Measurements from ENCODE around the gene DDIT4L. TPM values are rescaled to one million over a fixed set of nuclear protein-coding genes. Genes with fewer than 3 reads are reported as not detected.

The DDIT4L gene
- total and polyA plus RNA-seq, 4 donors: 0.08 to 0.21 (median 0.13) TPM

DNA sequence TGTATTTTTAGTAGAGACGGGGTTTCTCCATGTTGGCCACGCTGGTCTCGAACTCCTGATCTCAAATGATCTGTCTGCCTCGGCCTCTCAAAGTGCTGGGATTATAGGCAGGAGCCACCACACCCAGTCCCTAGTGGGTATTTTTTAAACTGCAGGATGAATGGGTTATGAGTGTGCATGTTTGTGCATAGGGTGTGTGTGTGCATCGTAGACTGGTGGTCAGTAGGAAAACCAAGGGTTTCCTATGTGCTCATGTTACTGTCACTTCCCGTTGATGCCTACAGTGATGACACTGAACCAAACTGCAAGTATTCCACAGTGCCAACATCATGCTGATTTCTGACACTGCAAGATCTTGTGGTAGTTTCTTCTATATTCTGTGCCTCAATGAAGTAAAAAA lies 41.1 kb downstream of the DDIT4L start:
- no peak for DNase-seq (ENCODE audit: low spot score)
- no peak overlapping the region for H3K9ac ChIP-seq (ENCODE audit: low read depth in 1 of 2, low read length in 2 of 2)
- no peaks in the 10 kb centered on the region for H3K4me1 ChIP-seq (ENCODE audit: control insufficient read depth in 4 of 4, insufficient read depth in 4 of 4, low read length in 3 of 4)
- TF ChIP-seq, protein P1, sequence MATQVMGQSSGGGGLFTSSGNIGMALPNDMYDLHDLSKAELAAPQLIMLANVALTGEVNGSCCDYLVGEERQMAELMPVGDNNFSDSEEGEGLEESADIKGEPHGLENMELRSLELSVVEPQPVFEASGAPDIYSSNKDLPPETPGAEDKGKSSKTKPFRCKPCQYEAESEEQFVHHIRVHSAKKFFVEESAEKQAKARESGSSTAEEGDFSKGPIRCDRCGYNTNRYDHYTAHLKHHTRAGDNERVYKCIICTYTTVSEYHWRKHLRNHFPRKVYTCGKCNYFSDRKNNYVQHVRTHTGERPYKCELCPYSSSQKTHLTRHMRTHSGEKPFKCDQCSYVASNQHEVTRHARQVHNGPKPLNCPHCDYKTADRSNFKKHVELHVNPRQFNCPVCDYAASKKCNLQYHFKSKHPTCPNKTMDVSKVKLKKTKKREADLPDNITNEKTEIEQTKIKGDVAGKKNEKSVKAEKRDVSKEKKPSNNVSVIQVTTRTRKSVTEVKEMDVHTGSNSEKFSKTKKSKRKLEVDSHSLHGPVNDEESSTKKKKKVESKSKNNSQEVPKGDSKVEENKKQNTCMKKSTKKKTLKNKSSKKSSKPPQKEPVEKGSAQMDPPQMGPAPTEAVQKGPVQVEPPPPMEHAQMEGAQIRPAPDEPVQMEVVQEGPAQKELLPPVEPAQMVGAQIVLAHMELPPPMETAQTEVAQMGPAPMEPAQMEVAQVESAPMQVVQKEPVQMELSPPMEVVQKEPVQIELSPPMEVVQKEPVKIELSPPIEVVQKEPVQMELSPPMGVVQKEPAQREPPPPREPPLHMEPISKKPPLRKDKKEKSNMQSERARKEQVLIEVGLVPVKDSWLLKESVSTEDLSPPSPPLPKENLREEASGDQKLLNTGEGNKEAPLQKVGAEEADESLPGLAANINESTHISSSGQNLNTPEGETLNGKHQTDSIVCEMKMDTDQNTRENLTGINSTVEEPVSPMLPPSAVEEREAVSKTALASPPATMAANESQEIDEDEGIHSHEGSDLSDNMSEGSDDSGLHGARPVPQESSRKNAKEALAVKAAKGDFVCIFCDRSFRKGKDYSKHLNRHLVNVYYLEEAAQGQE (IDR thresholded peaks at IDR 0.05): no peak
- TF ChIP-seq FOXA2 (IDR thresholded peaks at IDR 0.05) (no peak), SP1 (IDR thresholded peaks at IDR 0.05) (no peak), HNF4A (conservative IDR thresholded peaks at IDR 0.05) (no peak), RXRA (IDR thresholded peaks at IDR 0.05) (no peak), NR2F2 (IDR thresholded peaks at IDR 0.05) (no peak), HNF4G (IDR thresholded peaks at IDR 0.05) (no peak)
- TF ChIP-seq, protein P2, sequence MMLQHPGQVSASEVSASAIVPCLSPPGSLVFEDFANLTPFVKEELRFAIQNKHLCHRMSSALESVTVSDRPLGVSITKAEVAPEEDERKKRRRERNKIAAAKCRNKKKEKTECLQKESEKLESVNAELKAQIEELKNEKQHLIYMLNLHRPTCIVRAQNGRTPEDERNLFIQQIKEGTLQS (IDR thresholded peaks at IDR 0.05): no peak
- TF ChIP-seq, protein P3, sequence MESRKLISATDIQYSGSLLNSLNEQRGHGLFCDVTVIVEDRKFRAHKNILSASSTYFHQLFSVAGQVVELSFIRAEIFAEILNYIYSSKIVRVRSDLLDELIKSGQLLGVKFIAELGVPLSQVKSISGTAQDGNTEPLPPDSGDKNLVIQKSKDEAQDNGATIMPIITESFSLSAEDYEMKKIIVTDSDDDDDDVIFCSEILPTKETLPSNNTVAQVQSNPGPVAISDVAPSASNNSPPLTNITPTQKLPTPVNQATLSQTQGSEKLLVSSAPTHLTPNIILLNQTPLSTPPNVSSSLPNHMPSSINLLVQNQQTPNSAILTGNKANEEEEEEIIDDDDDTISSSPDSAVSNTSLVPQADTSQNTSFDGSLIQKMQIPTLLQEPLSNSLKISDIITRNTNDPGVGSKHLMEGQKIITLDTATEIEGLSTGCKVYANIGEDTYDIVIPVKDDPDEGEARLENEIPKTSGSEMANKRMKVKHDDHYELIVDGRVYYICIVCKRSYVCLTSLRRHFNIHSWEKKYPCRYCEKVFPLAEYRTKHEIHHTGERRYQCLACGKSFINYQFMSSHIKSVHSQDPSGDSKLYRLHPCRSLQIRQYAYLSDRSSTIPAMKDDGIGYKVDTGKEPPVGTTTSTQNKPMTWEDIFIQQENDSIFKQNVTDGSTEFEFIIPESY (IDR thresholded peaks at IDR 0.05): no peak
- no peaks in the 10 kb centered on the region for H3K27me3 ChIP-seq (ENCODE audit: control insufficient read depth in 4 of 4, insufficient read depth in 4 of 4, low read length in 3 of 4)
- no peak overlapping the region for H3K27ac ChIP-seq (ENCODE audit: low read depth in 1 of 2, low read length in 2 of 2)
- H3K4me3 ChIP-seq (ENCODE audit: low read depth in 1 of 3, low read length in 3 of 3): no peak overlapping the region
- WGBS: 87% methylated on average over 6 of the region's 6 CpGs
- H3K36me3 ChIP-seq (ENCODE audit: control insufficient read depth in 4 of 4, insufficient read depth in 3 of 4, low read depth in 1 of 4, low read length in 3 of 4): no peaks in the 10 kb centered on the region
- no peaks in the 10 kb centered on the region for H3K9me3 ChIP-seq (ENCODE audit: control insufficient read depth in 4 of 4, low read length in 3 of 4)

DNA sequence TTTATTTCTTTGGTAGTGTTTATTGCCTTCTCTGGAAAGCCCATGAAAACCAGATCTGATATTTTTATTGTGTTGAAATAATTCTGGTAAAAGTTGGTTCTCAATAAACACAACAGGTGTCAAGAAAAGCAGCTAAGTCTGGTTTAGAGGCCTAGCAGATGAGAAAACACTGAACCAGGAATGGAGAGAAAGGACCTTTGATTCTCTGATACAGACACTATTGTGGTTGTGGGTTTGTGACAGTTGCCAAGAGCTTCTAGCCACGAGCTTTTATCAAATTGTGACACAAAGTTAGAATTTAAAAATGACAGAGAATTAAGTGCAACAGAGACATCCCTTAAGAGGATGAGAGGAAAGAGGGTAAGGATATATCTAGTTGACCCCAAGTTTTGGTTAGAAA lies 42.6 kb downstream of the DDIT4L start:
- Histone ChIP-seq H3K27ac (ENCODE audit: low read depth in 1 of 2, low read length in 2 of 2) (no peak overlapping the region), H3K4me1 (ENCODE audit: control insufficient read depth in 4 of 4, insufficient read depth in 4 of 4, low read length in 3 of 4) (no peaks in the 10 kb centered on the region), H3K36me3 (ENCODE audit: control insufficient read depth in 4 of 4, insufficient read depth in 3 of 4, low read depth in 1 of 4, low read length in 3 of 4) (no peaks in the 10 kb centered on the region), H3K9me3 (ENCODE audit: control insufficient read depth in 4 of 4, low read length in 3 of 4) (no peaks in the 10 kb centered on the region), H3K27me3 (ENCODE audit: control insufficient read depth in 4 of 4, insufficient read depth in 4 of 4, low read length in 3 of 4) (no peaks in the 10 kb centered on the region), H3K4me3 (ENCODE audit: low read depth in 1 of 3, low read length in 3 of 3) (no peak overlapping the region), H3K9ac (ENCODE audit: low read depth in 1 of 2, low read length in 2 of 2) (no peak overlapping the region)
- TF ChIP-seq, protein P4, sequence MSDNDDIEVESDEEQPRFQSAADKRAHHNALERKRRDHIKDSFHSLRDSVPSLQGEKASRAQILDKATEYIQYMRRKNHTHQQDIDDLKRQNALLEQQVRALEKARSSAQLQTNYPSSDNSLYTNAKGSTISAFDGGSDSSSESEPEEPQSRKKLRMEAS (IDR thresholded peaks at IDR 0.05): no peak
- TF ChIP-seq HNF4A (conservative IDR thresholded peaks at IDR 0.05): no peak
- no peak for TF ChIP-seq EGR1 (IDR thresholded peaks at IDR 0.05; ENCODE audit: low read depth in 2 of 2)
- TF ChIP-seq RXRA (IDR thresholded peaks at IDR 0.05): no peak
- 29% methylated on average over 1 of the region's 1 CpG for WGBS
- no peak for DNase-seq (ENCODE audit: low spot score)

DNA sequence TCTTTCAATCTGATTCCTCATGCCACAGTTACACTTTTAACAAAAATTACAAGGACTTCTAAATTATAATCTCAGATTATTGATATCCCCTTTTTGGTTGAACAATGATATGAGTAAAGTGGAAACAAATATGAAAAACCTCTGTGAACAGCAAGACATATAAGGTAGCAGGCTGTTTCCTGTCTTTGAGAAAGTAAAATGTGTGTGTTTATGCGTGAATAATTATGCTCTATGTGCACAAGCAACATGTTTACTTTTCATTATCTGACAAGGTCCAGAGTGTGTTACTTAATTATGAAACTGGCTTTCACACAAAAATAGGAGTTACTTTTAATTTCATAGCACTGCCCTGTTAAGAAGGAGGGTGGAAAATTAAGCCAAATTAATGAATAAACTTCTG lies 43.1 kb downstream of the DDIT4L start:
- 62% methylated on average over 1 of the region's 1 CpG for WGBS
- DNase-seq (ENCODE audit: low spot score): no peak
- Histone ChIP-seq H3K27ac (ENCODE audit: low read depth in 1 of 2, low read length in 2 of 2) (no peak overlapping the region), H3K9ac (ENCODE audit: low read depth in 1 of 2, low read length in 2 of 2) (no peak overlapping the region), H3K4me1 (ENCODE audit: control insufficient read depth in 4 of 4, insufficient read depth in 4 of 4, low read length in 3 of 4) (no peaks in the 10 kb centered on the region), H3K4me3 (ENCODE audit: low read depth in 1 of 3, low read length in 3 of 3) (no peak overlapping the region), H3K36me3 (ENCODE audit: control insufficient read depth in 4 of 4, insufficient read depth in 3 of 4, low read depth in 1 of 4, low read length in 3 of 4) (no peaks in the 10 kb centered on the region), H3K27me3 (ENCODE audit: control insufficient read depth in 4 of 4, insufficient read depth in 4 of 4, low read length in 3 of 4) (no peaks in the 10 kb centered on the region), H3K9me3 (ENCODE audit: control insufficient read depth in 4 of 4, low read length in 3 of 4) (no peaks in the 10 kb centered on the region)
- TF ChIP-seq TAF1 (conservative IDR thresholded peaks at IDR 0.05) (no peak), RAD21 (IDR thresholded peaks at IDR 0.05) (no peak), JUND (IDR thresholded peaks at IDR 0.05) (no peak), HNF4A (conservative IDR thresholded peaks at IDR 0.05) (no peak), SP1 (IDR thresholded peaks at IDR 0.05) (no peak)
- TF ChIP-seq, protein P4 (IDR thresholded peaks at IDR 0.05): no peak
- TF ChIP-seq, protein P1 (IDR thresholded peaks at IDR 0.05): no peak

Measured in liver (tissue), 9 donors.